NCI-H1694 (cell line): ENCODE results near the gene FAM53A.
"Not testable (repeated sequence)": the region's sequence is repeated elsewhere in the genome, so short reads cannot be mapped to it uniquely, and the experiment has no call there.

Source experiments
- DNase-seq: peaks from one replicate; lab custom pipeline; 2025; lab: John Stamatoyannopoulos, UW

The FAM53A gene

GRCh38 chr4:1640716-1641503 lies 43.2 kb downstream of the FAM53A start:
- DNase-seq, result not testable (repeated sequence)

- DNase-seq, result no peak
These were observed 43.9 kb downstream of the FAM53A start for GRCh38 chr4:1640190-1640589.

GRCh38 chr4:1639299-1639868 lies 44.7 kb downstream of the FAM53A start:
- no peak for DNase-seq

- no peak for DNase-seq
These were observed 45.2 kb downstream of the FAM53A start for GRCh38 chr4:1638873-1639272.

- DNase-seq, result no peak
These were observed 45.9 kb downstream of the FAM53A start for GRCh38 chr4:1638272-1638598.

GRCh38 chr4:1637580-1638271 lies 46.4 kb downstream of the FAM53A start:
- no peak for DNase-seq

- no peak for DNase-seq
These were observed 47.5 kb downstream of the FAM53A start for GRCh38 chr4:1636490-1637211.

- no peak for DNase-seq
These were observed 48.6 kb downstream of the FAM53A start for GRCh38 chr4:1635464-1635863.

GRCh38 chr4:1633993-1634392 lies 50.1 kb downstream of the FAM53A start:
- DNase-seq, result no peak

- no peak for DNase-seq
These were observed 51.7 kb downstream of the FAM53A start for GRCh38 chr4:1632109-1633104.

GRCh38 chr4:1631136-1631535 lies 53.0 kb downstream of the FAM53A start:
- no peak for DNase-seq

GRCh38 chr4:1630266-1630665 lies 53.8 kb downstream of the FAM53A start:
- DNase-seq, result no peak

GRCh38 chr4:1629699-1630083 lies 54.4 kb downstream of the FAM53A start:
- DNase-seq, result no peak

GRCh38 chr4:1628892-1629698 lies 55.0 kb downstream of the FAM53A start:
- peak; percentile 23 for DNase-seq

GRCh38 chr4:1627417-1628313 lies 56.4 kb downstream of the FAM53A start:
- no peak for DNase-seq

- DNase-seq, result no peak
These were observed 57.2 kb downstream of the FAM53A start for GRCh38 chr4:1626941-1627340.

GRCh38 chr4:1626151-1626550 lies 58.0 kb downstream of the FAM53A start:
- DNase-seq, result no peak

- no peak for DNase-seq
These were observed 58.4 kb downstream of the FAM53A start for GRCh38 chr4:1625600-1626138.

- no peak for DNase-seq
These were observed 59.6 kb downstream of the FAM53A start for GRCh38 chr4:1624519-1624910.
